ENCODE measurements around the gene SAPCD1.

DNA sequence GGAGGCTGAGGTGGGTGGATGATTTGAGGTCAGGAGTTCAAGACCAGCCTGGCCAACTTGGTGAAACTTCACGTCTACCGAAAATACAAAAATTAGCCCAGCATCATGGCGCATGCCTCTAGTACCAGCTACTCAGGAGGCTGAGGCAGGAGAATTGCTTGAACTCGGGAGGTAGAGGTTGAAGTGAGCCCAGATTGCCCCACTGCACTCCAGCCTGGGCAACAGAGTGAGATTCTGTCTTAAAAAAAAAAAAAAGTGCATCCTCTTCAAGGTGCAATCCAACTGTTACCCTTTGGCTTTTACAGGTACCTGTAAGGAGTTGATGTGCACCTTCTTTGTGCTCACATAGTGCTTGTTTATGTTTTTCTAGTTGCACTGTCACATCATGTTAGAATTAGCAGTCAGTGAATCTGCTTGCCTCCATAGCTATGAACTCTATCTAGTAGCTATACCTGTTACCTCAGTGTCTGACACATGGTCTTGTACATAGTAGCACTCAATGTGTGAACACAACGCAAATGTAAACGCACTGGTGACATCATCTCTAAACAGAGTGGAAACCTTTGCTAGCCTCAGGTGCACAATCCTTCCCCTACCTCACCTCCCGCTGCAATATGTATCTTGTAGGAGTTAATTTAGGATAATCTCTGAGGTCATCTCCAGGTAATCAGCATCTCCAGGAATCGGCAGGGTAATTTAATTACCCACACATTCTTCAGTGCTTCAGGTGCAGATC lies 13.0 kb upstream of the SAPCD1 start:
- TF ChIP-seq POLR2A (IDR thresholded peaks at IDR 0.05; ENCODE audit: low read depth, low read length) (no peak), POLR2AphosphoS5 (IDR thresholded peaks at IDR 0.05; ENCODE audit: low read depth, low read length) (no peak), TAF1 (IDR thresholded peaks at IDR 0.05; ENCODE audit: low read depth, low read length) (no peak), SPI1 (IDR thresholded peaks at IDR 0.05; ENCODE audit: low read depth, low read length) (no peak), POU2F2 (IDR thresholded peaks at IDR 0.05; ENCODE audit: low read depth, low read length) (no peak)

All from GM12891 (cell line).